Esophagus muscularis mucosa (tissue), 4 donors: ENCODE measurements around the gene SMG6. TPM values are rescaled to one million over a fixed set of nuclear protein-coding genes. Genes with fewer than 3 reads are reported as not detected.

Experiments used
- DNase-seq: peaks from one replicate; pipeline ENCODE4 v3.0.0-alpha.2; 2017; ENCODE audit errors: extremely low spot score
- H3K27ac ChIP-seq, 4 donors: fragments of 200-600 bp; sonication (generic); replicated peaks in 1 of 4; 1 replicate in 3 of 4; 2 replicates in 1 of 4; pipeline ENCODE4 v1.5.1; 2016 to 2019; ENCODE audit warnings: mild to moderate bottlenecking in 1 of 4
- H3K27me3 ChIP-seq, 4 donors: fragments of 200-600 bp; sonication (generic); one replicate each; pipeline versions ENCODE4 v1.5.1 to v1.6.0; 2016 to 2019
- H3K36me3 ChIP-seq, 4 donors: fragments of 200-600 bp; sonication (generic); one replicate each; pipeline ENCODE4 v1.5.1; 2016 to 2019
- H3K4me1 ChIP-seq, 4 donors: fragments of 200-600 bp; sonication (generic); one replicate each; pipeline ENCODE4 v1.5.1; 2016 to 2019
- H3K4me3 ChIP-seq, 4 donors: fragments of 200-600 bp; sonication (generic); 1 replicate in 2 of 4; 2 replicates in 2 of 4; pipeline ENCODE4 v1.5.1; 2016 to 2019; ENCODE audit warnings: mild to moderate bottlenecking in 4 of 4, moderate library complexity in 1 of 4
- H3K9me3 ChIP-seq, 4 donors: fragments of 200-600 bp; sonication (generic); 1 replicate in 3 of 4; 2 replicates in 1 of 4; pipeline ENCODE4 v1.5.1; 2016 to 2019
- EP300 ChIP-seq: sonication (generic); formaldehyde crosslinking; IDR thresholded peaks from one replicate; pipeline ENCODE4 v1.6.1; 2017; ENCODE audit warnings: antibody characterized with exemption
- POLR2A ChIP-seq: fragments of 450-650 bp; IDR thresholded peaks from one replicate; pipeline ENCODE4 v1.6.1; 2017; ENCODE audit warnings: antibody characterized with exemption, moderate library complexity, mild to moderate bottlenecking, low read depth
- POLR2AphosphoS5 ChIP-seq, 2 donors: sonication (generic); formaldehyde crosslinking; IDR thresholded peaks; one replicate each; pipeline ENCODE4 v1.6.1; 2017; ENCODE audit warnings: antibody characterized with exemption in 2 of 2
- WGBS: methylation state at CpG from one replicate; pipeline ENCODE4 v1.1.5; 2018; 5-methylcytosine and 5-hydroxymethylcytosine counted together
- intact Hi-C: fragments of 100-400 bp; cut with DNase I; formaldehyde crosslinking; loops from one replicate; pipeline ENCODE4 v1.15.1; 2023
- total RNA-seq, 4 donors: library from RNA; depleted of rRNA; stranded (reverse); fragments of >200 nt; gene quantifications; one replicate each; pipeline versions ENCODE4 v1.1.0 to v1.2.1, GENCODE V29; 2016
- TF ChIP-seq, protein P1 (sequence below), 3 experiments: fragments of 200-600 bp in 2 of 3; fragments of 450-650 bp in 1 of 3; sonication (generic) in 2 of 3; IDR thresholded peaks; one replicate each; pipeline ENCODE4 v1.5.1; 2017 to 2019; ENCODE audit warnings: antibody characterized with exemption in 3 of 3, mild to moderate bottlenecking in 2 of 3, moderate library complexity in 1 of 3

Gene SMG6
- total RNA-seq, 4 donors from 2014 or later = 38.2 to 67.7 (median 47.7) TPM

DNA sequence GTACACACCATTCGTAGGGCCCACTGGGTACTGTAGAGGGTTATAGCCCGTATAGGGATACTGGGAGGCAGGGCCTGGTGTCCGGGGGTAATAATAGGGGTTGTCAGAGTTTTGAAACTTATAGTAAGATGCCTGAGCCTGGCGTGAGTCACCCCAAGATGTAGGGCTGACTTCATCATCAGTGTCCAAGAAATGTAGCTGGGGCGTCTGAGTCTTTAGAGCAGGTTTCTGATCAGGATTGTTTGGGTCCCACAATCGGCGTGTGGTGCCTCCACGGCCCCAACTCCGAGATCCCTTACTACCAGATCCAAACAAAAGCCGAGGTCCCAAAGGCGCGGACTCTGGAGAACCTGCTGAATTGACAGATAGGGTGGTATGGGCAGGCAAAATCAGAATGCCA, 4.4 kb downstream of the SMG6 start:
- WGBS = 88% methylated on average over 7 of the region's 12 CpGs
- H3K9me3 ChIP-seq = no peaks in the 10 kb centered on the region
- peaks cover 10 to 64% (median 57%) of the 10 kb centered on the region in 4 donors for H3K36me3 ChIP-seq
- peaks cover 10 to 35% (median 30%) of the 10 kb centered on the region in 4 donors for H3K4me1 ChIP-seq
- intact Hi-C loops = no loop called here
- no peaks in the 10 kb centered on the region for H3K27me3 ChIP-seq
- no peak overlapping the region for H3K27ac ChIP-seq
- TF ChIP-seq EP300 (no peak), POLR2AphosphoS5 (IDR thresholded peaks at IDR 0.05) (no peak), POLR2A (no peak)
- TF ChIP-seq, protein P1, sequence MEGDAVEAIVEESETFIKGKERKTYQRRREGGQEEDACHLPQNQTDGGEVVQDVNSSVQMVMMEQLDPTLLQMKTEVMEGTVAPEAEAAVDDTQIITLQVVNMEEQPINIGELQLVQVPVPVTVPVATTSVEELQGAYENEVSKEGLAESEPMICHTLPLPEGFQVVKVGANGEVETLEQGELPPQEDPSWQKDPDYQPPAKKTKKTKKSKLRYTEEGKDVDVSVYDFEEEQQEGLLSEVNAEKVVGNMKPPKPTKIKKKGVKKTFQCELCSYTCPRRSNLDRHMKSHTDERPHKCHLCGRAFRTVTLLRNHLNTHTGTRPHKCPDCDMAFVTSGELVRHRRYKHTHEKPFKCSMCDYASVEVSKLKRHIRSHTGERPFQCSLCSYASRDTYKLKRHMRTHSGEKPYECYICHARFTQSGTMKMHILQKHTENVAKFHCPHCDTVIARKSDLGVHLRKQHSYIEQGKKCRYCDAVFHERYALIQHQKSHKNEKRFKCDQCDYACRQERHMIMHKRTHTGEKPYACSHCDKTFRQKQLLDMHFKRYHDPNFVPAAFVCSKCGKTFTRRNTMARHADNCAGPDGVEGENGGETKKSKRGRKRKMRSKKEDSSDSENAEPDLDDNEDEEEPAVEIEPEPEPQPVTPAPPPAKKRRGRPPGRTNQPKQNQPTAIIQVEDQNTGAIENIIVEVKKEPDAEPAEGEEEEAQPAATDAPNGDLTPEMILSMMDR (IDR thresholded peaks at IDR 0.05) = no peak
- no peak for DNase-seq
- no peak overlapping the region for H3K4me3 ChIP-seq

DNA sequence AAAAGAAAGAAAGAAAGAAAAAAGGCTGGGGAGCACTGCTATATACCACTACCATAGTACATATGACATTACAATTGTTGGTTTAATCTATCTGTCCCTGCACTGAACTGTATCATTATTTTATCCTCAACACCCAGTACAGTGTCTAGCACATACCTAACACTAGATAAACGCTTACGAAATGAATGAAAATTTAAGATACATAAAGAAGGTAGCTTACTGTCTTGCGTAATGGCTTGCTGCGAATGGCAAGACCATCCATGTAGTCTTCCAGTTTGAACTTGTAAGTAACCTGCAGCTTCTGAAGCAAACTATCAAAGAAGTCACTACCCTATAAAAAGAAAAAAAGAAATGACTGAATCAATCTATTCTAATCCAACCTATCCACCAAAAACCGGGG, 6.6 kb downstream of the SMG6 start:
- H3K4me1 ChIP-seq = peaks cover 3 to 25% (median 20%) of the 10 kb centered on the region in 4 donors
- H3K36me3 ChIP-seq = peaks cover 20 to 85% (median 76%) of the 10 kb centered on the region in 4 donors
- TF ChIP-seq POLR2AphosphoS5 (IDR thresholded peaks at IDR 0.05) (no peak), POLR2A (no peak), EP300 (no peak)
- TF ChIP-seq, protein P1 (IDR thresholded peaks at IDR 0.05) = no peak
- intact Hi-C loops = no loop called here
- H3K4me3 ChIP-seq = no peak overlapping the region
- no peaks in the 10 kb centered on the region for H3K27me3 ChIP-seq
- DNase-seq = no peak
- H3K9me3 ChIP-seq = no peaks in the 10 kb centered on the region
- 91% methylated on average over 5 of the region's 5 CpGs for WGBS
- no peak overlapping the region for H3K27ac ChIP-seq

- TF ChIP-seq POLR2A (no peak), POLR2AphosphoS5 (IDR thresholded peaks at IDR 0.05) (no peak), EP300 (no peak)
- TF ChIP-seq, protein P1 (IDR thresholded peaks at IDR 0.05) = no peak
- Histone ChIP-seq H3K27me3 (no peaks in the 10 kb centered on the region), H3K9me3 (no peaks in the 10 kb centered on the region), H3K36me3 (peaks cover 24 to 96% (median 89%) of the 10 kb centered on the region in 4 donors), H3K4me1 (peaks cover 0 to 12% (median 6%) of the 10 kb centered on the region in 4 donors), H3K4me3 (no peak overlapping the region), H3K27ac (no peak overlapping the region)
- intact Hi-C loops = no loop called here
- 71% methylated on average over 1 of the region's 1 CpG for WGBS
- no peak for DNase-seq
Measured at GRCh38 chr17:2295575-2295974, 8.0 kb downstream of the SMG6 start.

- 86% methylated on average over 2 of the region's 2 CpGs for WGBS
- no peak for DNase-seq
- no peak for TF ChIP-seq POLR2AphosphoS5 (IDR thresholded peaks at IDR 0.05)
- TF ChIP-seq, protein P1 (IDR thresholded peaks at IDR 0.05) = no peak
- TF ChIP-seq EP300 = no peak
- no peak for TF ChIP-seq POLR2A
- intact Hi-C loops = no loop called here
- no peak overlapping the region for H3K4me3 ChIP-seq
- H3K9me3 ChIP-seq = no peaks in the 10 kb centered on the region
- no peaks in the 10 kb centered on the region for H3K27me3 ChIP-seq
- H3K36me3 ChIP-seq = peaks cover 26 to 97% (median 93%) of the 10 kb centered on the region in 4 donors
- H3K4me1 ChIP-seq = peaks cover 0 to 8% (median 0%) of the 10 kb centered on the region in 4 donors
- H3K27ac ChIP-seq = no peak overlapping the region
Measured at GRCh38 chr17:2292100-2292499, 11.5 kb downstream of the SMG6 start.
